Islet of Langerhans (tissue), 1 donor: ENCODE measurements around the gene TRAK1.

Source experiments
- FAIRE-seq: peaks from one replicate; lab custom pipeline; 2011; peaks lifted over from hg19 to GRCh38; lab: Jason Lieb, UNC

The TRAK1 gene

DNA sequence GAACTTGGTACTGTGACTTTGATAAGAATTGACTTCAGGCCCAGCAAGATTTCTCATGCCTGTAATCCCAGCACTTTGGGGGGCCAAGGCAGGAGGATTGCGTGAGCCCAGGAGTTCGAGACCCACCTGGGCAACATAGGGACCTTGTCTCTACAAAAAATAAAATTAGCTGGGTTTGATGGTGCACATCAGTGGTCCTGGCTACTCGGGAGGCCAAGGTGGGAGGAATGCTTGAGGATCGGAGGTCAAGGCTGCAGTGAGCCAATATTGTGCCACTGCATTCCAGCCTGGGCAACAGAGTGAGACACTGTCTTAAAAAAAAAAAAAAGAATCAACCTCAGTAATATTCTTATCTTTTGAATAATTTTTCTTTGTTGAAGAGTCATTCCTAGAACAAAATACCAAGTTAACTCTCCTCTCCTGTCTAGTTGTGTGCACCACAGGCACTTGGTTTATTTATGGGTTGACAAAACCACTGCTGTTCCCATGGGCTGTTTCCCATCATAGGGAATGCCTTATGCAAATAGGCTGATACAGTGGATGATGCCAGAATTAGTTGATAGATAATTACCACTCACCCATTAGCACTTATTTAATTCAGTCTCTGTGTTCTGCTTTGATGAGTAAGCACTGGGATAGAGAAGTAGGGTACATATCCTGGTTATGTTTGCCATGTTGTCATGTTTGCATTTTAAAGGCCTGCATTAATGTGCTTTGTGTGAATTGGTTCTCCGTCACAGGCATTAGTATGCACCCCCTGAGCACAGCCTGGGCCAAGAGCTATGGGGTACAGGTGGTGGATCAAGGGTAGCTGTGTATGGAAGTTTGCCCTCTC is 32.9 kb downstream of the TRAK1 start:
- no peak for FAIRE-seq

DNA sequence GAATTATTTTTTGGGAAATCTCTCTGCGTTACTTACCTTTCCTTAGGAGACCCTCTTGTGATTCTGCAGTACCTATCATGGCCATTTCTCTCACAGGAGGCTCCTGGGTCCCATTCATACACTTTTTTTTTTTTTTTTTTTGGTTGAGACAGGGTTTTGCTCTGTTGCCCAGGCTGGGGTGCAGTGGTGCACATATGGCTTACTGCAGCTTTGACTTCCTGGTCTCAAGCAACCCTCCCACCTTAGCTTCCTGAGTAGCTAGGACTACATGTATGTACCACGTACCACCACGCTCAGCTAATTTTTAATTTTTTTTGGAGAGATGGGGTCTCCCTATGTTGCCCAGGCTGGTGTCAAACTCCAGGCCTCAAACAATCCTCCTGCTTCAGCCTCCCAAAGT is 36.1 kb downstream of the TRAK1 start:
- FAIRE-seq = no peak

DNA sequence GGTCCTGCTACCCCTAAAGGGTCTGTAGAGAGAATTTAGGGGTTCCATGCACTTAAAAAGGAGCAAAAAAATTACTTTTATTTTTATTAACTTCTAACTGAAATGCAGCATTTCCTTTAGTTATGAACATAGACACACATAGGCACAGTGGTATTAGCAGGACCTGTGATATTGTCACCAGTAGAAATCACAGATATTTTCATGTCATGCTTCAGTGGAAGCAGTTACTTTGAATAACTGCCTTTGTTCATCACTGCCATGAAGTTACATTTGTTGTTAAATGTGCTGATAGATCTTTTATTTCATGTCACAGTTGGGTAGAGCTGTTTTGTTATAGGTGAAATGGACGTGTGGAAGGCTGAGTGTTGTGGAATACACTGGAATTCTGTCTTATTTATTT is 37.4 kb downstream of the TRAK1 start:
- FAIRE-seq = peak; percentile 24

DNA sequence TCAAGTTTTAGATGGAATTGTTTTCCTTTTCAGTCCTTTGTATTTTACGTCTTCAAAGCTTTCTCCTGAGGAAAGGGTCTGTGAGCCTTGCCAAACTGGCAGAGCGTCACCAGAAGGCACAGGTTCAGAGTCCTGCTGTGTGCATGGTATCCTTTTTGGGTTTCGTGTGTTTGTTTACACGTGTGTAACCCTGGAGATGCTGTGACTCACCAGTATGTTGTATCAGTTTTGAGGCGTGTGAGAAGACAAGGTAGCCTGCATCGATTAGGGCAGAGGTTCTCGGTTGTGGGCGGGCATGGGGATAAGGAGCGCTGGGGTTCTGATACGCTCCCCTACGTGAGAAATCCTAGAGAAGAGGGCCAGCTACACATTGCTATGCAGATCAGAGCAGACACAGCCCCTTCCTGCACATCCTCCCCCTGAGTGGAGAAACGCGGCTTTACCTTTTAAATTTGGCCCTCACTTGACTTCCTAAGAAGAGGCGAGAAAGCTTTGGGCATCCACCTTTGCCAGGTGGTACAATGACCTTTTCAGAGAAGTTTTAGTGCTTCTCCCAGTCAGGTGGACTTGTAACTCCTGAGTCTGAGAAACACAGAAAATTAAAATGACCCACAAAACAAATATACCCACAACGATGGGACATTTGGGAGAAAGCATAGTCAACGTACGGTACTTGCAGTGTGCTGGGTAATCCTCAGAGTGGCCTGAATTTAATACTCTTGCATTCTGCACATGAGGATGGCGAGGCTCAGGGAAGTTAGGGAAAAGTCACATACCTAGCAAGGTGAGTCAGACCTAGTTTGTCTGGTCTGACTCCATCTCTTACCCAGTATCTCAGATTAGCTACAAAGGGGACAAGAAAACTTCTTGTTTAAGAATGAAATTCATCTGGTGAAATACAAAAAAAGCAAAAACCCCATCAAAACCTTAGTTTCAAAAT is 38.1 kb downstream of the TRAK1 start:
- no peak for FAIRE-seq

DNA sequence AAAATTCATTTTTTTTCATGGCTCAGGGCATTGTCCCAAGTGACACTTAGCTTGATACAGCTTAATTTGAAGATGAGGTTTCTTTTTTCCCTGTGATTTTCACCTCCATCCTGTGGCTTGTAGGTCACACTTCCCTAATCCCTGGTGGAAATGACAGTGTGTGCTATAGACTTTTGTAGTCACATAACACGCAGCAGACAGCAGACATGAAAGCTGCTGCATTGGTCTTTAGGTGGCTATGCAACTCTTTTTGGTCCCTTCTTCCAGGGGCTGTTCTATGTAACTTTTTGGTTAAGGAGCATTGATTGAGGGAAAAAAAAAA is 38.8 kb downstream of the TRAK1 start:
- FAIRE-seq = no peak

DNA sequence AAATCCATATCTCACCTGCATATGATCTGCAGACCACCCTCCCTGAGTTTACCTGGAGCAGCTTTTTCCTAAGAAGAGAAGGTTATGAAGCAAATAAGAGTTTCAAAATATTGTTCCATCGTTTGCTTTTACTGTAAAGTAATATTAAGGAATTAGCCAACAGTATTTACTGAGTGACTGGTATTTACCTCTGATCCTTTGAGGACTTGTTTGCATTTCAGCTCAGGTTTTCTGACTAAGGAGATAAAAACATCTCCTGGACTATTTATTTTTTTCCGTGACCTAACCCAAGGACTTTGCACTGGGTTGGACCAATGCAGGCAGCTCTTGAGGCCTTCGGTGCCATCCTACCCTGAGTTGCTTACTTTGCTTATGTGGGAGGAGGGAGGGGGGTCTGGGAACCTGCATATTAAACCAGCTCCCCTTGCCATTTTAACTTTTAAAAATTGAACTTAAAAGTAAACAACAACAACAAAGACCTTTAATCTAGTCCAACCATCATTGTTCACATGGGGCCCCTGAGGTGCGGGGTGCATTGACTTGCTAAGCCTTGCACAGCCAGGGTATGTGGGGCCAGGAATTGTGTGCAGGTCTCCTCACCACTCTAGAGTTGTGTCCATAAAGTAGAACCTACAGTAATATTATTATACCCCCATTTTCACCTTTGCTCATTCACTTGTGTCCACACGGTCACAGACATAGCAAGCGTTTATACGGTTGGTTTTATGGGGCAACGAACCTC is 39.3 kb downstream of the TRAK1 start:
- peak; percentile 64 for FAIRE-seq

DNA sequence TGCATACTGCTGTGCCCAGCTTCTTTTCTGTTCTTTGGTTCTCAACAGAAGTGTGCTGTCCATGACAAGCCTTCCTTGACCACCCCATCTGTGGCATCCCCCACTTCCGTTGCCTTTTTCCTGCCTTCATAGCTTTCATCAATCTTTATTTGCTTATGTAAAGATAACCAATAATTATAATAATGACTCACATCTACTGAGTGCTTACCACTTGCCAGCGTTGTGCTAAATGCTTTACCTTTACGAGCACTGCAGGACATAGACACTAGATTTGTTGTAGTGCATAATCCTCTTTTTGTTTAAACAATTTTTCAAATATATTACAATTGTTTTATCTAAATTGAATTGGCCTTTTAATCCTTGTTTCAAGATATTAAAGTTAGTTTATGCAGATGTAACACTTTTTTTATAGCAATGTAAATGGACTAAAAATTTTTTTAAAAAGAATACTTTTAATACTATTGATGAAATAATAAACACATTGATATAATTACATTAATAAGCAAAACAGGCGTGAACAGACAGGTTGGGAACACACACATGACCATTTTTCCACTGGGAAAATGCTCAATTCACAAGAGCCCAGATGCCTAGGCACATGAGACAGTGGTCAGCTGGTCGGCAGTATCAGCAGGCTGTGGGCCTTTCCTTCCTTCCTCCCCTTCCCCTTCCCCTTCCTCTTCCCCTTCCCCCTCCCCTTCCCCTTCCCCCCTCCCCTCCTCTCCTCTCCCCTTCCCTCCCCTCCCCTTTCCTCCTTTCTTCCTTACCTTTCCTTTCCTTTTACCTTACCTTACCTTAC is 42.5 kb downstream of the TRAK1 start:
- no peak for FAIRE-seq

DNA sequence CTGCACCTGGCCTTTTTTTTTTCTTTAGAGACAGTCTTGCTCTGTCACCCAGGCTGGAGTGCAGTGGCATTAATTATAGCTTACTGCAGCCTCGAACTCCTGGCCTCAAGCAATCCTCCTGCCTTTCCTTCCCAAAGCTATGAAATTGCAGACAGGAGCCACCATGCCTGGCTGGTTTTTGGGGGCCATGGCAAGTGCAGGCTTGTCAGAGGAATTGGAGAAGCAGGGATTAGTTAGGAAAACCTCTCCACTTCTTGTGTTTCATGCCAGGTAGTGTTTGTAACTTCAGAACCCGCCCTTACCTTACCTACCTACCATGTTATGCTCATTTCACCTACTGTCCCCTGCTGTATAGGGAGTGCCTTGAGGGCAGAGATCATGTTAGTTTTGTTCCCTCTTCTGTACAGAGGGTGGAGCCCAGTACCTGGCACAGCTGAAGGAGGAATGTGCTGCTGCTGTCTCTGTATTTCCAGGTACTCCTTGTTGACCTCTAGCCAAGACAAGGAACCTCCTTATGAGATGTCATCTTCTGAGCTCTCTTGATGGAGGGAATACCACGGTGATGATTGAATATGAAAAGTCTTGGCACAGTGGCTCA is 43.8 kb downstream of the TRAK1 start:
- no peak for FAIRE-seq

DNA sequence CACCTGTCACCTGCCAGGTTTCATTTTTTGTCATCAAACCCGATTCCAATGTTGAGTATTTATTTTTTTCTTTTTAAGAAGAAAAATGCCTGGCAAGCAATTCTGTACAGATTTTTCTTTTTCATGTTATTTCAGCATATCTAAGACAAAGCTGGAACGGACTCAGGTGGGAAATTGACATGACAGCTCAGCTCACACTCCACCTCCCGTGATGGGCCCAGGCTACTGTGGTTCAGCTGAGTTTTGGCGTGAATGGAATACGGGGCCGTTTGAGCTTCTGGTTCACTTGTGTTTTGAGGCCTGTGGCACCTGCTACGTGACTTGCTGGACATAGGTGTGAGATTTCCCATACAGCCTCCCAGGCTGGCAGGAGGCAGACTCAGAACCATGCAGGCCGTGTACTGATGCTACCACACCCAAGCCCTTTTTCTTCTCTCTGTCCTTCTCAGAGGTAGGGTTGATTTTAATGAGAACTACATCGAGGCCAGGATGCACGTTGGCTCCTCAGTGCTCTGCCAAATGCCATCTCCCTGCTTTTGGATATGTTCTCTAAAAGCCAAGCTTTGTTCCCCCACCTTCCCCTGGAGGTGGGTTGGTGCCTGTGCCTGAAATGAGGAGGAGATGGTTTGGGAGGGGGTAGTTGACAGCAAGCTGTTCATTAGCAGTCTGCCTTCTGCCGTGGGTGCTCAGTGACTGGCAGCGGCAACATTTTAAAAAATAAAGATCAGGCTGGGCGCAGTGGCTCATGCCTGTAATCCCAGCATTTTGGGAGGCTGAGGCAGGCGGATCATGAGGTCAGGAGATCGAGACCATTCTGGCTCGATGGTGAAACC is 48.7 kb downstream of the TRAK1 start:
- FAIRE-seq = no peak

DNA sequence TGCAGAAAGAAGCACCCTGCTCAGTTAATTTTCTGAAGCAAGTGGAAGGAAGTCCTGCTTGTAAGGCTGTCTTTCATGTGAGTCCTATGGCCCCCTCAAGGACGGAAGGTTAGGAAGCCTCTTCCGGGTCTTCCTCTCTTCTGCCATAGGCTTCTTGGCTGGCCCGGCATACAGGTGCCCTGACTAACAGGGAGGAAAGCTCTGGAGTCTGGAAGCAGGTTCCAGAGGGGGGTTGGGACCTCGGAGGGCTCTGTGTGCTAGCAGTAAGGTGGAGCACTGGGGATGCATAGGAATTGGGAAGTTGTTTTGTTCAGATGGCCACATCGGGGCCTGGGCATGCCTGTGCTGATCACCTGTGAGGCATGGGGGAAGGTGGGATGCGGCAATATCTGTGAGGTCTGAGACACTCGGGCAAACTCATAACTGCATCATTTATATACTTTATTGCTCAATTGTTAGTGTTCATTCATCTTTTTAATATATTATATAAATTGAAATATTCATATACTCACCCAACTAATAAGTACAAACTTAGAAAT is 49.6 kb downstream of the TRAK1 start:
- FAIRE-seq = no peak

DNA sequence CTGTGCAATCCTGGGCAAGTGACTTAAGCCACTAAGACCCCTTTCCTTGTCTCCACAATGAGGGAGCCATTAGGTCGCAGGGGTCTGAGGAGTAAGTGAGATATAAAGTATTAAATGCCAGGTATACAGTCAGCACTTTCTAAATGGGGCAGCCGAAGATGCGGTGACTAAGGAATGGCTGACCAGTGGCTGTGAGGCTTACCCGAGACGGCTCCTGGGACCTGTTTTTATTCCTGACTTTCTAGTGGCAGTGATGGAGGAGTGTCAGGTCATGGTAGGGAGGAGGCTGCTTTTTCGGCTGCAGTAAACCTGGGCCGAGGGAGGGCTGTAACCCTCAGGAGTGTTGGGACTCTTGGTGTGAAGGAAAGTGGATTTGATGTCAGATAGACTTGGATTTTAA is 52.3 kb downstream of the TRAK1 start:
- FAIRE-seq = no peak

DNA sequence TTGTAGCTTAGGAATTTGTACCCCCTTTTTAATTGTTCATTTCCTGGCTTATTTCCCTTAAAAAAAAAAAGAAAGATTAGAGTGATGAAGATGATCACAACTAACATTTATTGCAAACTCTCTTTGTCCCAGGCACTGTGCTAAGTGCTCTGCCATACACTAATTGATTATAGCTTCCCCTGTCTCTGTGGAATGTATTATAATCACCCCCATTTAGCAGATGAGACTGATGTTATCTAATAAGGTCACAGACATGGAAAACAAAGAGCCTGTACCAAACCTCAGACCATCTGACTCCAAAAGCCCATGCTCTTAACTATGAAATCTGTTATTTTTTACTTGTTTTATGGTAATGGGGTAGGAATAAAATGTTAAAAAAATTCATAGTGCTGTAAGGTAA is 53.1 kb downstream of the TRAK1 start:
- FAIRE-seq = peak; percentile 33

DNA sequence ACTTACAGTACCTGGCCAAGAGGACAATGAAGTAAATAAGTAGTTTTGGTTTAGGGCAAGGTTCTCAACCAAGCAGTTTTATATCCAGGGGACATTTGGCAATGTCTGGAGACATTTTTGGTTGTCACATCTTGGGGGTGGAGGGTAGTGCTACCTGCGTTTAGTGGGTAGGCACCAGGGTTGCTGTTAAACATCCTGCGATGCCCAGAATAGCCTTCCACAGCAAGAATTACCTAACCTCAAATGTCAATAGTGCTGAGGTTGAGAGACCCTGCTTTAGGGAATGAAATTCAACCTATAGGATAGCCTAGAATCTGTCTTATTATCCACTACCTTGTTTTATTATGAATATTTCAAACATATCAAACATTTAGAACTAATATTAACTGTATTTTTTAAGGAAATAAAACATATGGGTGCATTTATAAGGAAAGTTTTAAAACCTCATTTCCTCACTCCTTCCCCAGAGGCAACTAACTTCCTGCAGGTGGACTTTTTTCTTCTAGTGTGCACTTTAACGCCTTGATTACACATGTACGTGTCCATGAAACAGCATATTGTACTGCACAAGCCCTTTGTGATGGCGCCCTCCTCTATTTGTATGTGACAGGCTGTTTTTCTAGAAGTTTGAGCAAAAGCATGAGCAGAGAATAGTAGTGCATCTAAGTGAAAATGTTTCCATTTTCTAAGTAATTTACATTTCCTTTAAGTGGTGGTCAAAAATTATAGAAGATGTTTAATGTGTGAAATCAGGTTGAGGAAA is 57.1 kb downstream of the TRAK1 start:
- FAIRE-seq = no peak

DNA sequence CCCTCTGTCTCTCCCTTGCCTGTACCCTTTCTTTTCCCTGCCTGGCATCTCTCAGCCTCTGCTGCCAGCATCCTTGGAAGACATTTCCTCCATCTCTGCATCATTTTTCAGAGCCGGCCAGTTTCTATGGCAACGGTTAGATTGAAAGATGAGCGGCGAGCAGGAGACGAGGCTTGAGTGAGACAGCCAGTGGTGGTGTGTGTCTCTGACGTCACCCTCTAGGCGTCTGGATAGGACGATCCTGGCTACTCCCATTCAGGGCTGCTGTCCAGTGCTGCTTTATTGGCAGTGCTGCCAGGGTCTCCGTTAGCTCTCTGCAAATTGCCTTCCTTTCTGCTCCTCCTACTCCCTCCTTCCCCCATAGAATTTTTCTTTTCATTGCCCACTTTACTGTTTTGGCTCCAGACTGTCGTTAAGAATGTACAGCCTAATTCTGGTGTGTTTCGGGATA is 57.9 kb downstream of the TRAK1 start:
- FAIRE-seq = no peak

DNA sequence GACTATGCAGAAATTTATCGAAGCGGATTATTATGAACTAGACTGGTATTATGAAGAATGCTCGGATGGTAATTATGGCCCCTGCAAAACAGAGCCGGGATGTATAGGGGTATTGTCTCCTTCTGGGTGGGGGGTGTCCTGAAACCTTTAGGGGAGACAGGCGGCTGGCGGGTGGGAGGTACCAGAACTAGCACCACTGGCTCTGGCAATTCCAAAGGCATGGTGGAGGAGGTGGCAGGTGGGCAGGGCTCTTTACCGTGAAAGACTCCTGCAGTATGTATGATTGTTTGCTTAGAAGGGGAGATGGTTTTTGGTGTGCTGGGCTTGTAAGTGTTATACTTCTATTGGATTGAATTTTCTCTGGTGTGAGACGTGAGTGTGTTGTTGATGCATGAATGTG is 58.4 kb downstream of the TRAK1 start:
- FAIRE-seq = no peak

DNA sequence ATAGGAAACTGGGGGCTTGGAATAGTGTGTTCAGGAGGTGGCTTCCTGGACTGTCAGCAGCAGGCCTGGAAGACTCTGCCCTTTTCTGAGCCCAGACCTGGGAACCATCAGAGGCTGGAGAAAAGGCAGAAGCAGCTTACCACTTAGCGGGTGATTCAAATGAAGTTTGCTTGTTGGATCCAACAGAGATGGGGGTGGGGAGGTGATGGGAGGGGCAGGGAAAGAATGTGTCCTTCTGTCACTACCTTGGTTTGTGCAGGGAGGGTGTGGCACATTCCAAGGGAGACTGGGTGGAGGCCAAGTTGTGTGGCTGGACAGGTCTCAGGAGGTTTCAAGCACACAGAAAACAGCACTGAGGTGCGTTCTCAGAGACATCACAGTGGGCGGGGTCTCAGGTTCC is 58.8 kb downstream of the TRAK1 start:
- FAIRE-seq = no peak

DNA sequence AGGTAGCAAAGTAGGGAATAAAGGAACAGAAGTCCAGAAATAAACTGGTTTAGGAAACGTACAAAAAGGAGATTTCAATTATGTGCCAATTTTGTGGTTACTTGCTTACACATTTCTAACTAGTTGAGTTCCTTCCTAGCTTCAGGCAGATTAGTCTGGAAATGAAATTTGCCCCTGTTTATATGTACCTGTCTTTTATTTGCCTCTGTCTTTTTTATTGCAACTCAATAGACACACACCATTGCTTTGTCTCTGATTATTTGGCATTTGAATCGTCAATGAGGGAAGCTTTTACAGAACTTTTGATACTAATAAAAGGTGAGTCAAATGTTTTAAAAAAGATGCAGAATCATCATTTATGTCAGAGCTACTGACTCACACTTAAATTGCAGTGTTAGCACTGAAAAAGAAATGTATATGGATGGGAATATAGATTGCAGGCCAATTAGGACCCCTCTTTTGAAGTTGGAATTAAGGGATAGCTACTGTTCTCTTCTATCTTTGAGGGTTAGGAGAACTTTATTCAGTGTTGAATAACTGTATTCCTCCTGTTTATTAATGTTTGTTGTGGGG is 60.5 kb downstream of the TRAK1 start:
- no peak for FAIRE-seq

DNA sequence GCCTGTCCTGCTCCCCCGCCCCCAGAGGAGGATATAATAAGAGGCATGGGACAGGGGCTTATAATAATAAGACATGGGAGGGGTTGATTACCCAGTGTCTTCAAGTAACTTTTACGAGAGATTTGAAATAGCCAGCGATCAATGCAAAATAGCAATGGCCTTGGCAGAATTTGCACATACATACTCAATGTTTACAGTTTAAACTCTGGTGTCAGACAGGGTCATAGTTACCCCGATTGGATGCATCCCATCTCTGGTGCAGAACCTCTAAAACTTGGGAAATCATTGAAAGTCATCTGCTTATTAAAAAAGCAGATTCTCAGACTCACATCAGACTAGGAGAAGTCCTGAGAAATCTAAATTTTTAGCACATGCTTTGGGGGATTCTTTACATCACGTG is 61.0 kb downstream of the TRAK1 start:
- FAIRE-seq = no peak

DNA sequence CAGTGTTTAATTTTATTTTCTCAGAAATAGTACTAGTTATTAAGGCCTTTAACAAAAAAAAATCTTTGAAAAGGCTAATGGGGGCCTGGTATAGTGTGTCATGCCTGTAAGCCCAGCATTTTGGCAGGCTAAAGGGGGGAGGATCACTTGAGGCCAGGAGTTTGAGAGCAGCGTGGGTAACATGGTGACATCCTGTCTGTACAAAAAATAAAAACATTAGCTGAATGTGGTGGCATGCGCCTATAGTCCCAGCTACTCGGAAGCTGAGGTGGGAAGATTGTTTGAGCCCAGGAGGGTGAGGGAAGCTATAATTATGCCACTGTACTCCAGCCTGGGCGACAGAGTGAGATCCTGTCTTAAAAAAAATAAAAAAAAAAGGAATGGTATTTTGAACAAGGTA is 61.9 kb downstream of the TRAK1 start:
- no peak for FAIRE-seq
